Measurements from ENCODE around the gene SYT9.

SYT9 gene

GRCh38 chr11:7454854-7455253 lies 203.2 kb downstream of the SYT9 start:
- Histone ChIP-seq H3K9me2 (replicated peaks; ENCODE audit: control insufficient read depth, low read length) (no peaks in the 10 kb centered on the region; the same call in 1 of the 2 replicates), H3F3A (ENCODE audit: control insufficient read depth, insufficient read depth) (no peaks in the 10 kb centered on the region), H3K36me3 (ENCODE audit: control insufficient read depth, low read length) (no peaks in the 10 kb centered on the region), H3K4me2 (ENCODE audit: low read length) (no peak overlapping the region), H3K4me1 (ENCODE audit: control insufficient read depth, low read length) (no peaks in the 10 kb centered on the region), H3K27ac (ENCODE audit: low read depth, low read length) (no peak overlapping the region), H3K4me3 (ENCODE audit: low read length) (no peak overlapping the region), H3K79me2 (ENCODE audit: control insufficient read depth, low read length) (no peaks in the 10 kb centered on the region), H4K20me1 (ENCODE audit: control insufficient read depth, insufficient read depth, low read depth, low read length) (no peaks in the 10 kb centered on the region), H3K27me3 (ENCODE audit: control insufficient read depth, low read length) (peaks cover 3% of the 10 kb centered on the region; the same call in 1 of the 2 replicates), H3K9me3 (ENCODE audit: control insufficient read depth, insufficient read depth, low read length) (no peaks in the 10 kb centered on the region)
- TF ChIP-seq EZH2phosphoT487 (IDR thresholded peaks at IDR 0.05; ENCODE audit: borderline replicate concordance, low read length) = no peak
- TF ChIP-seq, protein P1, sequence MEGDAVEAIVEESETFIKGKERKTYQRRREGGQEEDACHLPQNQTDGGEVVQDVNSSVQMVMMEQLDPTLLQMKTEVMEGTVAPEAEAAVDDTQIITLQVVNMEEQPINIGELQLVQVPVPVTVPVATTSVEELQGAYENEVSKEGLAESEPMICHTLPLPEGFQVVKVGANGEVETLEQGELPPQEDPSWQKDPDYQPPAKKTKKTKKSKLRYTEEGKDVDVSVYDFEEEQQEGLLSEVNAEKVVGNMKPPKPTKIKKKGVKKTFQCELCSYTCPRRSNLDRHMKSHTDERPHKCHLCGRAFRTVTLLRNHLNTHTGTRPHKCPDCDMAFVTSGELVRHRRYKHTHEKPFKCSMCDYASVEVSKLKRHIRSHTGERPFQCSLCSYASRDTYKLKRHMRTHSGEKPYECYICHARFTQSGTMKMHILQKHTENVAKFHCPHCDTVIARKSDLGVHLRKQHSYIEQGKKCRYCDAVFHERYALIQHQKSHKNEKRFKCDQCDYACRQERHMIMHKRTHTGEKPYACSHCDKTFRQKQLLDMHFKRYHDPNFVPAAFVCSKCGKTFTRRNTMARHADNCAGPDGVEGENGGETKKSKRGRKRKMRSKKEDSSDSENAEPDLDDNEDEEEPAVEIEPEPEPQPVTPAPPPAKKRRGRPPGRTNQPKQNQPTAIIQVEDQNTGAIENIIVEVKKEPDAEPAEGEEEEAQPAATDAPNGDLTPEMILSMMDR (IDR thresholded peaks at IDR 0.05; ENCODE audit: low read depth, low read length, poor library complexity, severe bottlenecking) = no peak

- TF ChIP-seq, protein P1 (IDR thresholded peaks at IDR 0.05; ENCODE audit: low read depth, low read length, poor library complexity, severe bottlenecking) = no peak
- no peak for TF ChIP-seq EZH2phosphoT487 (IDR thresholded peaks at IDR 0.05; ENCODE audit: borderline replicate concordance, low read length)
- no peak overlapping the region for H3K27ac ChIP-seq (ENCODE audit: low read depth, low read length)
- no peaks in the 10 kb centered on the region; the same call in 1 of the 2 replicates for H3K9me2 ChIP-seq (replicated peaks; ENCODE audit: control insufficient read depth, low read length)
- H3K79me2 ChIP-seq (ENCODE audit: control insufficient read depth, low read length) = no peaks in the 10 kb centered on the region
- H3K36me3 ChIP-seq (ENCODE audit: control insufficient read depth, low read length) = no peaks in the 10 kb centered on the region
- H3K4me3 ChIP-seq (ENCODE audit: low read length) = no peak overlapping the region
- no peak overlapping the region for H3K4me2 ChIP-seq (ENCODE audit: low read length)
- H3K9me3 ChIP-seq (ENCODE audit: control insufficient read depth, insufficient read depth, low read length) = no peaks in the 10 kb centered on the region
- no peaks in the 10 kb centered on the region for H4K20me1 ChIP-seq (ENCODE audit: control insufficient read depth, insufficient read depth, low read depth, low read length)
- no peaks in the 10 kb centered on the region for H3K4me1 ChIP-seq (ENCODE audit: control insufficient read depth, low read length)
- H3F3A ChIP-seq (ENCODE audit: control insufficient read depth, insufficient read depth) = no peaks in the 10 kb centered on the region
- no peaks in the 10 kb centered on the region for H3K27me3 ChIP-seq (ENCODE audit: control insufficient read depth, low read length)
Measured at GRCh38 chr11:7457211-7457610, 205.5 kb downstream of the SYT9 start.

DNA sequence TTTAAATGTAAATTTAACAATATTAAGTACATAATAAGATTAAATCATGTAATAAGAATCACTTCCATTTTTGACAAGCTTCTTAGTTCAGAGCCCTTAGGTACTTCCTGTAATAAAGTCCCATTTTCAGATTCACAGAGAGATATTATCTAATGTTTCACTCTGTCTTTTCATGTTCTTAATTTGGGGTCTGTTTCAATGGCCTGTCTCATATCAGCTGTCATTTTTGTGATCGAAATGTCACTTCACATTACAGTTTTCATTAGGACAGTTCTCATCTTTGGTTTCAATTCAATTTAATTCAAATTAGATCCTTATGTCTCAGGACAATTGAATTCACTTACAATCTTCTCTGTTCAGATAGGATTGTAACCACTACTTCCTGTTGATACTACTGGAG lies 211.0 kb downstream of the SYT9 start:
- Histone ChIP-seq H3K36me3 (ENCODE audit: control insufficient read depth, low read length) (no peaks in the 10 kb centered on the region), H3K4me3 (ENCODE audit: low read length) (no peak overlapping the region), H3F3A (ENCODE audit: control insufficient read depth, insufficient read depth) (no peaks in the 10 kb centered on the region), H3K9me3 (ENCODE audit: control insufficient read depth, insufficient read depth, low read length) (no peaks in the 10 kb centered on the region), H3K9me2 (replicated peaks; ENCODE audit: control insufficient read depth, low read length) (no peaks in the 10 kb centered on the region; the same call in 1 of the 2 replicates), H3K4me1 (ENCODE audit: control insufficient read depth, low read length) (no peaks in the 10 kb centered on the region), H3K79me2 (ENCODE audit: control insufficient read depth, low read length) (no peaks in the 10 kb centered on the region), H3K4me2 (ENCODE audit: low read length) (no peak overlapping the region), H3K27ac (ENCODE audit: low read depth, low read length) (no peak overlapping the region), H4K20me1 (ENCODE audit: control insufficient read depth, insufficient read depth, low read depth, low read length) (no peaks in the 10 kb centered on the region), H3K27me3 (ENCODE audit: control insufficient read depth, low read length) (no peaks in the 10 kb centered on the region)
- TF ChIP-seq EZH2phosphoT487 (IDR thresholded peaks at IDR 0.05; ENCODE audit: borderline replicate concordance, low read length) = no peak
- TF ChIP-seq, protein P1 (IDR thresholded peaks at IDR 0.05; ENCODE audit: low read depth, low read length, poor library complexity, severe bottlenecking) = no peak
